Daoy (cell line): ENCODE measurements around the gene RNF144B. TPM values are rescaled to one million over a fixed set of nuclear protein-coding genes. Genes with fewer than 3 reads are reported as not detected.
A peak's percentile ranks its signal among the peaks of the same experiment; 100 is the strongest.
"Not testable (repeated sequence)": the region's sequence is repeated elsewhere in the genome, so short reads cannot be mapped to it uniquely, and the experiment has no call there.

Experiments
- DNase-seq: peaks from one replicate; pipeline ENCODE4 v3.0.0-alpha.2; 2015; ENCODE audit warnings: low read depth
- total RNA-seq: library from RNA; depleted of rRNA; stranded (reverse); fragments of >200 nt; shearing (Covaris generic); gene quantifications from 2 replicates; pipeline ENCODE4 v1.2.3, GENCODE V29; 2014; rRNA removed

Gene RNF144B
- total RNA-seq, result 2.3 and 4.3 TPM in 2 replicates

- peak; percentile 92 for DNase-seq
These were observed at the start of gene RNF144B for GRCh38 chr6:18387061-18387721. Gene RNF144B (plus strand): TSS chr6:18387350. CDS start chr6:18399535, 12,185 bp downstream.

GRCh38 chr6:18339599-18339998 lies 47.6 kb upstream of the RNF144B start:
- DNase-seq, result no peak

- DNase-seq, result no peak
These were observed 46.2 kb upstream of the RNF144B start for GRCh38 chr6:18340781-18341551.

GRCh38 chr6:18342223-18342622 lies 44.9 kb upstream of the RNF144B start:
- no peak for DNase-seq

GRCh38 chr6:18343741-18344140 lies 43.4 kb upstream of the RNF144B start:
- DNase-seq, result peak; percentile 59

- peak; percentile 45 for DNase-seq
These were observed 40.1 kb upstream of the RNF144B start for GRCh38 chr6:18347021-18347577.

- DNase-seq, result no peak
These were observed 39.3 kb upstream of the RNF144B start for GRCh38 chr6:18347866-18348265.

- no peak for DNase-seq
These were observed 37.8 kb upstream of the RNF144B start for GRCh38 chr6:18349386-18349785.

GRCh38 chr6:18350271-18350670 lies 36.9 kb upstream of the RNF144B start:
- DNase-seq, result no peak

- DNase-seq, result no peak
These were observed 36.4 kb upstream of the RNF144B start for GRCh38 chr6:18350712-18351111.

GRCh38 chr6:18352001-18352400 lies 35.1 kb upstream of the RNF144B start:
- no peak for DNase-seq

- no peak for DNase-seq
These were observed 34.3 kb upstream of the RNF144B start for GRCh38 chr6:18352842-18353241.

- DNase-seq, result no peak
These were observed 33.9 kb upstream of the RNF144B start for GRCh38 chr6:18353251-18353650.

- not testable (repeated sequence) for DNase-seq
These were observed 29.6 kb upstream of the RNF144B start for GRCh38 chr6:18357546-18357945.

GRCh38 chr6:18359237-18359885 lies 27.8 kb upstream of the RNF144B start:
- DNase-seq, result no peak

GRCh38 chr6:18360188-18360587 lies 27.0 kb upstream of the RNF144B start:
- DNase-seq, result no peak

GRCh38 chr6:18362058-18362561 lies 25.0 kb upstream of the RNF144B start:
- DNase-seq, result peak; percentile 28

- no peak for DNase-seq
These were observed 23.4 kb upstream of the RNF144B start for GRCh38 chr6:18363746-18364145.

GRCh38 chr6:18364561-18364960 lies 22.6 kb upstream of the RNF144B start:
- DNase-seq, result not testable (repeated sequence)

- DNase-seq, result no peak
These were observed 19.8 kb upstream of the RNF144B start for GRCh38 chr6:18367371-18367770.

- DNase-seq, result no peak
These were observed 18.7 kb upstream of the RNF144B start for GRCh38 chr6:18368277-18369105.
